Measurements from ENCODE around the gene PTPN2.
A peak's percentile ranks its signal among the peaks of the same experiment; 100 is the strongest.

Gene PTPN2

GRCh38 chr18:12818243-12818642 is 65.8 kb downstream of the PTPN2 start:
- Histone ChIP-seq H3K27ac (ENCODE audit: low read length) (no peak overlapping the region), H3K4me2 (ENCODE audit: low read length) (no peak overlapping the region), H3K36me3 (replicated peaks; ENCODE audit: low read depth, low read length) (peaks cover 22% of the 10 kb centered on the region), H3K79me2 (ENCODE audit: low read length) (no peaks in the 10 kb centered on the region), H3K9ac (ENCODE audit: low read length) (no peak overlapping the region), H3K9me3 (ENCODE audit: insufficient read depth, low read length) (no peaks in the 10 kb centered on the region), H3K27me3 (ENCODE audit: low read depth, low read length) (no peaks in the 10 kb centered on the region), H3K4me3 (ENCODE audit: low read length) (no peak overlapping the region), H2AFZ (ENCODE audit: low read depth, low read length) (no peak overlapping the region), H3K4me1 (ENCODE audit: low read length) (peaks cover 12% of the 10 kb centered on the region), H4K20me1 (ENCODE audit: insufficient read depth, low read length) (no peaks in the 10 kb centered on the region; the same call in 1 of the 2 replicates)
- no peak for TF ChIP-seq EZH2phosphoT487 (IDR thresholded peaks at IDR 0.05; ENCODE audit: low read depth)
- no peak for TF ChIP-seq CTCF (IDR thresholded peaks at IDR 0.05; ENCODE audit: low read depth, low read length)

- H3K79me2 ChIP-seq (ENCODE audit: low read length): no peaks in the 10 kb centered on the region
- H4K20me1 ChIP-seq (ENCODE audit: insufficient read depth, low read length): no peaks in the 10 kb centered on the region; the same call in 1 of the 2 replicates
- H3K27ac ChIP-seq (ENCODE audit: low read length): no peak overlapping the region
- no peak overlapping the region for H3K4me2 ChIP-seq (ENCODE audit: low read length)
- H3K9me3 ChIP-seq (ENCODE audit: insufficient read depth, low read length): no peaks in the 10 kb centered on the region
- H3K4me1 ChIP-seq (ENCODE audit: low read length): peaks cover 12% of the 10 kb centered on the region
- no peak overlapping the region for H2AFZ ChIP-seq (ENCODE audit: low read depth, low read length)
- H3K4me3 ChIP-seq (ENCODE audit: low read length): no peak overlapping the region
- peaks cover 18% of the 10 kb centered on the region for H3K36me3 ChIP-seq (replicated peaks; ENCODE audit: low read depth, low read length)
- H3K27me3 ChIP-seq (ENCODE audit: low read depth, low read length): no peaks in the 10 kb centered on the region
- no peak overlapping the region for H3K9ac ChIP-seq (ENCODE audit: low read length)
- no peak for TF ChIP-seq CTCF (IDR thresholded peaks at IDR 0.05; ENCODE audit: low read depth, low read length)
- TF ChIP-seq EZH2phosphoT487 (IDR thresholded peaks at IDR 0.05; ENCODE audit: low read depth): no peak
Measured at GRCh38 chr18:12816451-12816850, 67.6 kb downstream of the PTPN2 start.

GRCh38 chr18:12811191-12811950 is 72.7 kb downstream of the PTPN2 start:
- no peak overlapping the region for H3K9ac ChIP-seq (ENCODE audit: low read length)
- H3K36me3 ChIP-seq (replicated peaks; ENCODE audit: low read depth, low read length): peaks cover 15% of the 10 kb centered on the region
- no peaks in the 10 kb centered on the region for H3K27me3 ChIP-seq (ENCODE audit: low read depth, low read length)
- H3K4me1 ChIP-seq (ENCODE audit: low read length): no peaks in the 10 kb centered on the region
- H3K4me3 ChIP-seq (ENCODE audit: low read length): no peak overlapping the region
- H3K79me2 ChIP-seq (ENCODE audit: low read length): no peaks in the 10 kb centered on the region
- TF ChIP-seq EZH2phosphoT487 (IDR thresholded peaks at IDR 0.05; ENCODE audit: low read depth) (no peak), CTCF (IDR thresholded peaks at IDR 0.05; ENCODE audit: low read depth, low read length) (no peak)
- H4K20me1 ChIP-seq (ENCODE audit: insufficient read depth, low read length): no peaks in the 10 kb centered on the region
- H3K4me2 ChIP-seq (ENCODE audit: low read length): no peak overlapping the region
- H2AFZ ChIP-seq (ENCODE audit: low read depth, low read length): no peak overlapping the region
- no peaks in the 10 kb centered on the region for H3K9me3 ChIP-seq (ENCODE audit: insufficient read depth, low read length)
- no peak overlapping the region for H3K27ac ChIP-seq (ENCODE audit: low read length)

GRCh38 chr18:12803069-12803936 is 80.7 kb downstream of the PTPN2 start:
- TF ChIP-seq EZH2phosphoT487 (IDR thresholded peaks at IDR 0.05; ENCODE audit: low read depth): no peak
- no peak for TF ChIP-seq CTCF (IDR thresholded peaks at IDR 0.05; ENCODE audit: low read depth, low read length)
- Histone ChIP-seq H2AFZ (ENCODE audit: low read depth, low read length) (no peak overlapping the region), H4K20me1 (ENCODE audit: insufficient read depth, low read length) (no peaks in the 10 kb centered on the region), H3K9ac (ENCODE audit: low read length) (no peak overlapping the region), H3K4me2 (ENCODE audit: low read length) (peak overlapping the region; percentile 44), H3K9me3 (ENCODE audit: insufficient read depth, low read length) (no peaks in the 10 kb centered on the region), H3K27me3 (ENCODE audit: low read depth, low read length) (no peaks in the 10 kb centered on the region), H3K36me3 (replicated peaks; ENCODE audit: low read depth, low read length) (peaks cover 14% of the 10 kb centered on the region), H3K4me3 (ENCODE audit: low read length) (peak overlapping the region; percentile 5), H3K79me2 (ENCODE audit: low read length) (peaks cover 12% of the 10 kb centered on the region; the same call in 1 of the 2 replicates), H3K27ac (ENCODE audit: low read length) (peak overlapping the region; percentile 19), H3K4me1 (ENCODE audit: low read length) (peaks cover 17% of the 10 kb centered on the region)
